Stimulated activated CD4-positive, alpha-beta T cell treated with anti-CD3 and anti-CD28 coated beads, Interleukin-4, amount 100 ng/mL, for 24 hours (primary cell): ENCODE data around the gene PTPRE.
"Not testable (repeated sequence)": the region's sequence is repeated elsewhere in the genome, so short reads cannot be mapped to it uniquely, and the experiment has no call there.

ENCODE experiments used
- DNase-seq: peaks from one replicate; pipeline ENCODE4 v3.0.0-alpha.2; 2020

Gene PTPRE

GRCh38 chr10:128080641-128081040 lies 173.7 kb downstream of the PTPRE start:
- DNase-seq: no peak

DNA sequence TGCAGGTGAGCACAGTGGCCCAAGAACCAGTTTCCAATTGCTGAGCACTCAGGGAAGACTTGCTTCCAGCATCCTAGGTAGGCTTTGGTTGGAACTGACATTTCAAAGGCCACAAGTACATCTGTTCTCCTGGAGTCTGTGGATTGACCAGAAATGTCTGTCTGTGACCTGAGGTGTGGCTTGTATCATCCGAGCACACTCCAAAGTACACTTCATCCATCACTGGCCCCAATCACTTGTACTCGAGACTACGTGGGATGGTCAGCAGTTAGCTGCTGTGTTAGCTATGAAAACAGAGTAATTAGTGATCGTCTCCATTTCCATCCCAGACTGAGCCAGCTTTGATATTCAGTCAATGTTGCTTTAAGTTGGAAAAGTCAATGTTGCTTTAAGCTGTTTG lies 174.3 kb downstream of the PTPRE start:
- no peak for DNase-seq

- DNase-seq: no peak
Observed at GRCh38 chr10:128081720-128082119, 174.8 kb downstream of the PTPRE start.

DNA sequence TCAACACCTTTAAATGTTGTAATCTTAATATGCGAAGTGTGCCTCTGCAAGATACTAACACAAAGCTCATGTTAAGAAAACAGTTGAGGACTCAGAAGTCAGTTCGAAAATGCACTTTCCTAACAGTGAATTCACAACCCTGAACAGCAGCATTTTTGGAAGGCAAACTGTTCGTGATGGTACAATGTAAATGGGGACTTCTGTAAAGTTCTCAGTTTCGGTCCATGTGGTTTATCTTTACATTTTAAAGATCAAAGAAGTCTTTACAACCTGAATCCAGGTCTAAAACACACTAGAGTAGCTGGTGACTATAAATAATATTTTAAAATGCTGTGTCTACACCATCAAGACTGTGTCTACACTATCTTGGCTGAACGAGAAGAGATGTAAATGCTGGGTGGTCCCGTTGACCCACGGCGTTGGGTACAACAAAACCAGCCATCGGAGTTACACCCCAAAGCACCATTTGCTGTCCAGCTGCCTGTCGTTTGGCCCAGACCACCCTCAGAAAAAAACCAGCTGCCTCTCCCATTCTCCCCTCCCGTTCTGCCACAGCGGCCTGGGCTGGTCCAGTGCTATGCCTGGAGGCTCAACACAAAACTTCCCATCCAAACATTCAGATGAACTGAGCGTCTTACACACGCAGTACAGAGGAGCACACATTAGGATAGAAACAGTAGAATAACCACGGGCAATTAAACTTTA lies 176.4 kb downstream of the PTPRE start:
- DNase-seq: no peak

- no peak for DNase-seq
Observed at GRCh38 chr10:128084364-128084763, 177.5 kb downstream of the PTPRE start.

DNA sequence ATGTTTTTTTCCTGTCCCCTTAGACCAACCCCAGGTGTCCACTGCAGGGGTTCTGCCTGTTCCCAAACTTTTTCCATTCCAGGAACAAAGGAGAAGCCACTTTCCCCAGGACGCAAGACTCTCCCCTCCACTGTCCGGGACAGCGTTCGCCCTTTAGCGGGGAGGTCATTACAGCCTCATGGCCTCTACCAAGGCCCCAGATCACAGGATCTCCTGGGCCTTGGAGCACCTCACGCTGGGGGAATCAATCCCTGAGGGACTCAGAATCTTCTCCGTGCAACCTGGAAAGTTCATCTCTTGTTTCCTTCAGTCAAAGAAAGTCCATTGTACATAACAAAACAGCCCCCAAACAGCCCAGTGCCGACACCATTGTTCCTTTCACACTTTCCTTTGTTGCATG lies 178.1 kb downstream of the PTPRE start:
- no peak for DNase-seq

GRCh38 chr10:128086003-128086863 lies 179.3 kb downstream of the PTPRE start:
- no peak for DNase-seq

DNA sequence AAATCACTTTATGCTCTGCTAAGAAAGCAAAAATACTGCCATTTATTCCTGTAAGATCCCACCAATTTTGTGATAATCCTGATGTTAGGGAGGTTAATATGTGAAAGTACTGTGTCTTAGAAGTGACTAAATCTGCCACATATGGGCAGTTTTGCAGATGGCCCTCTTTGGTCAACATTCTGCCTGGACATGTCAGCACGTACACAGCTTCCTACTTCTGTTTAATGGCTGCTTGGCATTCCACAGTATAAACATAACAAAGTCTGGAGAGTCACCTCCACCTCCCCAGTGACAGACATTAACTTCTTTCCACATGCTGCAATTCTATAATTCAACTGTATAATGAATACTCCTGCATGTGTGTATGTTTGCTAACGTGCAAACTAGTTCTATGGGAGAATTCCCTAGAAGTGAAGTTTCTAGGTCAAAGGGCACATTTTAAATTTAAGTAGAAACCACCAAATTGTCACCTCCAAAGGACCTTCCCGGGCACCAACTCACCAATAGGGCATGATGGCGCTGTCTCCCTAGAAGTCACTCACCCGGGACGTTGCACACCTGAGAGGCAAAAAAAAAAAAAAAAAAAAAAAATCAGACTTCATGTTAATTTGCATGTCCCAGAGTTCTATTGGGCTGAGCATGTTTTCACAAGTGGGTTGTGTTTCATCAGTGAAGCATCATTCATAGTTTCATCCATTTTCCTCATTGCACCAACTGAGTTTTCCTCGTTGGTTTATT lies 180.4 kb downstream of the PTPRE start:
- DNase-seq: no peak

DNA sequence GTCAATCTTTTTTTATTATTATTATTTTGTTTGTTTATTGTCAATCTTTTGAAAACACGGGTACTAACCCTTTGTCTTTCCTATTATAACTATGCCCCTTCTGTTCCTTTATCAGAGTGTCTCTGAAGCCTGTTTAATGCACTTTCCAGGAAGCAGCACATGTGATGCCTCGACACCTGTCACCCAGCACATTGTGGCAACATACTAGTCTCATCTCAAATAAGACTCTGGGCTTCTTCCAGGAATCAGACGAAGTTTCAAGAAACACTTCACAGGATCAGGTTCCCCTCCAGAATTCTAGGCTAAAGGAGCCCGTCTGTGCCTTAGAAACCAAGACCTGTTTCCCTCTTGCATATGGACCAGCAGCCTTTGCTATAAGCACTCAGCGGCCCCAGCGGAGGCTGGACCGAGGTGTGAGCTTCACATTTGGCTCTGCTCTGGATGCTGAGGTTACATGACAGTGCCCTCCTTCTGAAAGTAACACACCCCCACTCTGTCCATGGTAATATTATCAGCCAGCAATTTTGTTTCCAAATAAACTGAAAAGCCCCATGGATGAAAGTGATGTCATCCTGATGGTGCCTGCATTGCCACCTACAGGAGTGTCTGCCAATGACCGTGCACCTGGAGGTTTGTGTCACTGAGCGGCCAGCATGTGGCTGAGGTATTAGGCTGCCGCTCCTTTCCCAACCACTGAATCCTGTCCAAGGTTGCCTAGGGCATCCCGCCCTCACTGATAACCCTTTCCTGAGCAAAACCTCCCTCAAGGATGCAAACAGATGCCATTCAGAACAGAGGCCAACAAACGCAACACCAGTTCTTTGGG lies 181.2 kb downstream of the PTPRE start:
- no peak for DNase-seq

- no peak for DNase-seq
Observed at GRCh38 chr10:128091636-128092210, 184.8 kb downstream of the PTPRE start.

GRCh38 chr10:128092454-128092853 lies 185.6 kb downstream of the PTPRE start:
- no peak for DNase-seq

- DNase-seq: not testable (repeated sequence)
Observed at GRCh38 chr10:128094596-128094995, 187.7 kb downstream of the PTPRE start.

- no peak for DNase-seq
Observed at GRCh38 chr10:128095027-128095752, 188.3 kb downstream of the PTPRE start.

DNA sequence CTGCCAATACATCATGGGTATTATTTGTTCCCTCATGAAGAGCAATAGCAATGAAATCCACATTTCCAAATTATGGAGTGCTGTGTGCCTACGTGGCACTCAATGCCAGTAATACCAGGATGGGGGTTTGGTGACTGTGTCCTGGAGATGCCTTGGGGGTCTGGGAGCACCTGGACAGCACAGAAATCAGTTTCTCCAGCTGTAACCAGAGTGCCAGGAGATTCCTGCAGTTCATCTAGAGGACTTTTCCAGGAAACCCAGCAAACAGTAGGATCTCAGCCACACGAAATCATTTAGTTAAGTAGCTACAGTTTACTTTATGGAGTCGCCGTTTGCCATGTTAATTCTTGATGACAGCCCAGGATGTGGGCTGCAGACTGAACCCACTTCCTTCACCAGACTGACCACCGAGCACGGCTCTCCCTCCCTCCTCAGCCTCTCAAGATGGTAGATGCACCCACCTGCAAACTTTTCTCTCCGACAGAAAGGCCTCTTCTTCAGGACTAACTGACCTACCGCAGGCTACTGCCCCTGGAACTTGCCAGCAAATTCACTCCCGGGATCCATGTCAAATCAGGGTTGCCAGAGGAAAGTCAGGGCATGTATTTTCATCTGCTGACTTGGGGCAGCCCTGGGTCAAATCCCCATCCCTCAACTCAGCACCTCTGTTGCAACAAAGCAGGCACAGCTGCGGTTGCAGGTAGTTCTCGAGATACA lies 189.0 kb downstream of the PTPRE start:
- DNase-seq: no peak

GRCh38 chr10:128096486-128097199 lies 189.7 kb downstream of the PTPRE start:
- no peak for DNase-seq

- no peak for DNase-seq
Observed at GRCh38 chr10:128097783-128098182, 190.9 kb downstream of the PTPRE start.

GRCh38 chr10:128098631-128099030 lies 191.7 kb downstream of the PTPRE start:
- DNase-seq: no peak

DNA sequence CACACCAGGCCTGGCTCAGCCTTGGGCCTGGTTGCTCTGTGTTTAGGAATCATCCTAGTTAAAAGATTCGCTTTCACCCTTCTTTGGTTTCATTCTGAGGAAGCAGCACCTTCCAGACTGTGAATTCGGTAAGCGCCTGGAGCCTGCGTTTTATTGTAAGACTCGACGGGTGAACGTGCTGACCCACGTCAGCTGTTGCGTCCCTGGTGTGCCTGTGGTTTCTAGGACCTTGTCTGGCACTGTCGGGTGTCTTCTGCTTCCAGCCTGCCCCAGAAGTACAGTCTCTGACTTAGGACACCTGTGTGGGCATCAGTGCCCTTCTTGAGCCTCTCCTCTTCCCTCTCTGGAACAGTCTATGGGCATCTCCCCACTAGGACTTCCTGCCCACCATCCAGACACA lies 193.0 kb downstream of the PTPRE start:
- DNase-seq: no peak

- no peak for DNase-seq
Observed at GRCh38 chr10:128101901-128102300, 195.0 kb downstream of the PTPRE start.
